Femur (tissue), 1 donor: ENCODE results near the gene GAK.

Experiments used
- DNase-seq: peaks from one replicate; pipeline ENCODE4 v3.0.0-alpha.2; 2017

GAK gene

DNA sequence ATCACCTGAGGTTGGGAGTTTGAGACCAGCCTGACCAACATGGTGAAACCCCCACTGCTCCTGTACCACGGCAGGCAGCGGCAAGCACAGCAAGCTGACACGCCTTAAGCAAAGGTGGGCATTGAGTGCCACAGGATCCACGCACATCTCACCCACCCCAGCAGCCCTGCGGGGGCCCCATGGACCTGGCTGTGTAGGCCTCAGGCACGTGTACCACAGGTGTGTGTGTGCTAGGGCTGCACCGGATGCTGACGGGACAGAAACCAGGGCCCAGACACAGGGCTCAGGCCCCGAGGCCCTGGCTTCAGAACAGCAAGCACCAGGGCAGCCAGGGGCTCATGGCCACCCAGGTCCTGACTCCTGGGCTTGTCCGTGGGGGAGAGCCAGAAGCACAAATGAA is 46.8 kb downstream of the GAK start:
- no peak for DNase-seq

DNA sequence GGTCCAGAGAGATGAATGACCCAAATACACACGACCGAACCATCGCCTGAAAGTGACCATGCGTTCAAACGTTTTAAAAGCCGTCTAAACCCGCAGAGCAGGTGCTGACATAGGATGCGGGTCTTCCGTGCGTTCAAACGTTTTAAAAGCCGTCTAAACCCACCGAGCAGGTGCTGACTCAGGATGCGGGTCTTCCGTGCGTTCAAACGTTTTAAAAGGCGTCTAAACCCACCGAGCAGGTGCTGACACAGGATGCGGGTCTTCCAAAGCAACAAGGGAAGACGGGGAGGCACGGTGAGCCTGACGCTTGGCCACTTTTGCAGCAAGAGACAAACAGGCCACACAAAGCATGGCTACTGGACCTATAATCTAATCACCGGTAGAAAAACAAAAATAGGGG is 47.2 kb downstream of the GAK start:
- DNase-seq: no peak

DNA sequence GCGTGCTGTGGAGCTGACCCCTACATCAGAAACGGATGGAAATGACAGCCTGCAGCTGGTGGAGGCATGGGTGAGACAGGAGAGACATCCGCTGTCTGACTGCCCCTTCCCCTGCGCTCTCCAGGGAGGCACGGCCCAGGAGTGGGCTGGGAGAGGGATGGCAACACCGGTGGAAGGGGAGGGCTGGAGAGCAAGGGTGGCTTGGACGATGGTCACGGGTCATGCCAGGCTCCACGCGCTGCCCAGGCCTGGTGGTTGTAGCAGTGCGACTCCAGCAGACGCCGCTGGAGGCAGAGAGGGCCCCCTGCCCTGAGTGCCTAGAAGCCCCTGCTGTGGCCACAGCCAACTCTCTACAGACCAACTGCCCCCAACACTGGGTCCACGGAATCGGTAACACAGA is 47.9 kb downstream of the GAK start:
- DNase-seq: no peak

DNA sequence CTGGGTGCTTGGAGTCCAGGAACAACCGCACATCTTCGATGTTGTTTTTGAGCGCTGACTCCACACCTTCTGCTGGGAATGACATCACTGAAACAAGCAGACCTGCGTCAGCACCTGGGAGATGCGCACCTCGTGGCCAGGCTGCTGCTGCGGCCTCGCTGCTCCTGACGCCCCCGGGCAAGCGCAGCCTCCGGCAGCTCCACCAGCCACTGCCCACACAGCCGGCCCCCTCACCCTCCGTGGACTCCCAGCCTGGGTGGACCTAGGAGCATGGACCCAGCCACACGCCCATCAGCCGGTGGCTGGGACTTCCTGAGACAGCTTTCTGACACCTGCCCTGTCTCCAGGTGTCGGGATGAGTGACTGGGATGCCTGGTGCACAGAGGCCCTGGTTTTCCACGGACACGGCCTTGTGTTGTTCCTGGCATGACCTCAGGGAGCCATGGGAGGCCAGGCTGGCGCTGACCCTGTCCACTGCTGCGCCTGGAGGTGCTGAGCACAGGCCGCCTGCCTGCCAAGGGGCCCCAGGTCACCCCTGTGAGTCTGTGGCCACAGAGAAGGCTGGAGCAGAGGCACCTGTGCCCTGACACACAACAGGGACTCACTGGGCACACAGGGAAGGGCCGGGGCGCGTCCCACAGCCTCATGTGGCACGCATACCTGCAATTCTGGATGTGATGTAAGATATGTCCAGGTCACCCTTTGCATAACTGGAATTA is 48.6 kb downstream of the GAK start:
- no peak for DNase-seq

DNA sequence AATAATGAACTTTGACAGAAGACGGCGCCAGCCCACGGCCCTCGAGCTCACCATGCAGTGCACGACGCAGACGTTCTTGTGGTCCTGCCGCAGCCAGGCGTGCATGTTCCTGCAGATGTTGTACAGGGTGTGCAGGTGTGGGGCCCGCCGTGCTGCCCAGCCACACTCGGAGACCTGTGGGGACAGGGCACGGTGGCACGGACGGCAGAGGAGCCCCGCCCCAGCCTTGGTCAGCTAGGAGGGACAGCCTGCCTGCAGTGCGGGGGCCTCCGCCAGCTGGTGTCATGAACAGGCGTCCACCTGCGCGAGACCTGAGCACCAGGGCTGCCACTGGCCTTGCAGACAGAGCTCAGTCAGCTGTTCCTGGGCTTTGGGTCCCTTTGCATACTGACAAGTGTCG is 49.5 kb downstream of the GAK start:
- DNase-seq: no peak

DNA sequence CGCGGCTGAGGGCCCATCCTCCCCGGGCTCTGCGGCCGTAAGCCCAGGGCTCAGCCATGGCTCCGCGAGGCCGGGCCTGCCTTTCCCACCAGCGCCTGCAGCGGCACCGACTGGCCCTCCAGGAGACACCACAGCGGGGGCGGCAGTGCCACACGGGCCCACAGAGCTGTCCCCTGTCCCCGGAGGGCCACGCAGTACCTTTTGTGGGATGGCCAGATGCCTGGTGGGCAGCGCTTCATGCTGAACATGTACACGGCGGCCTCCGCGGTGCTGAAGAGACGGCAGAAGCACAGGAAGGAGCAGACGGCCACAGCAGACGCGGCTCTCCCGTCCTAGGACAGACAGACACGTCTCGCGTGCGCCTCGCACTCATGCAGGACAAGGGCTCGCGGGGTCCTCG is 50.4 kb downstream of the GAK start:
- DNase-seq: no peak

DNA sequence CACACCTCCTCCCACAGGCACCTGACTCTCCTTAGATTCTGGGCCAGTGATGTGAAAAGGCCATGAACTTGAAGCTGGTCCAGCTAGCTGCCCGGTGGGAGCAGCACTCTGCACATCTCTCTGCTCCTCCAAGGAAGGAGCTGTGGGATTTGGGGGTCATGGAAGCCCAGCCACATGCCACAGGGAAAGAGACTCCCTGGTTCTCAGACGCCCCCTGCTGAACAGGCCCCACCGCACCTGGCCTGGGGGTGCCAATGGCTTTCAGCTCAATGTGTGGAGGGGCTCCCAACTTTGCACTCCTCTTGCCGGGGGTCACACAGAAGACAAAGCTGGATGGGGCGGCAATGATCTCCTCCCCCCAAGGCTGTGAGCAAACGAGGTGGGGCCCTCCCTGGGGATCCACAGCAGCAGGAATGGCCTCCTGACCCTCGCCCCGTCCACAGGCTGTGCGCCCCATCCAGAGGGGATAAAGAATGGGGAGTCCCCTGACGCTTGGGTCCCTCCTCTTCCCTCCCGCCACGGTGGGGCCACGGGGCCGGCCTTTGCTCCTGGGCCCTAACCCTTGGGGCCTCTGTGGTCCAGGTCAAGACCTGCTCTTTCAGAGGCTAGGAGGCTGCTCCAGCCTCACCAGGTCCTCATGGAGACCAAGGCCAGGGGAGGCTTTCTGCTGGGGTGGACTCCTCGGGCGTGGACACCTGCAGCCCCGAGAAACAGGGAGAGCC is 51.3 kb downstream of the GAK start:
- no peak for DNase-seq

DNA sequence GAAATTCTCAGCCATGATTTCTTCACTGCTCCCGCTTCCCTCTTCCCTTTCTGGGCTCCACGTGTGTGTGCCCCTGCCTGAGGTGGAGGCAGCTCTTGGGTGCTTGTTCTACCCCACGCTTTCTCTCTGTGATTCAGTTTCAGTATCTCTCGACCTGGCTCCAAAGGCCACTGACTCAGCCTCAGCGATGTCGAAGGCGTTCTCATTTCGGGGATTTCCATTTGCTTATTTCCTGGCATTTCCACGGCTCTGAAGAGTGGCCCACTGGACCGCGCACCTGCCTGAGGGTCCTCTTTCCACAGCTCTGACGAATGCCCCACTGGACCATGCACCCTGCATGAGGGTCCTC is 52.4 kb downstream of the GAK start:
- no peak for DNase-seq

DNA sequence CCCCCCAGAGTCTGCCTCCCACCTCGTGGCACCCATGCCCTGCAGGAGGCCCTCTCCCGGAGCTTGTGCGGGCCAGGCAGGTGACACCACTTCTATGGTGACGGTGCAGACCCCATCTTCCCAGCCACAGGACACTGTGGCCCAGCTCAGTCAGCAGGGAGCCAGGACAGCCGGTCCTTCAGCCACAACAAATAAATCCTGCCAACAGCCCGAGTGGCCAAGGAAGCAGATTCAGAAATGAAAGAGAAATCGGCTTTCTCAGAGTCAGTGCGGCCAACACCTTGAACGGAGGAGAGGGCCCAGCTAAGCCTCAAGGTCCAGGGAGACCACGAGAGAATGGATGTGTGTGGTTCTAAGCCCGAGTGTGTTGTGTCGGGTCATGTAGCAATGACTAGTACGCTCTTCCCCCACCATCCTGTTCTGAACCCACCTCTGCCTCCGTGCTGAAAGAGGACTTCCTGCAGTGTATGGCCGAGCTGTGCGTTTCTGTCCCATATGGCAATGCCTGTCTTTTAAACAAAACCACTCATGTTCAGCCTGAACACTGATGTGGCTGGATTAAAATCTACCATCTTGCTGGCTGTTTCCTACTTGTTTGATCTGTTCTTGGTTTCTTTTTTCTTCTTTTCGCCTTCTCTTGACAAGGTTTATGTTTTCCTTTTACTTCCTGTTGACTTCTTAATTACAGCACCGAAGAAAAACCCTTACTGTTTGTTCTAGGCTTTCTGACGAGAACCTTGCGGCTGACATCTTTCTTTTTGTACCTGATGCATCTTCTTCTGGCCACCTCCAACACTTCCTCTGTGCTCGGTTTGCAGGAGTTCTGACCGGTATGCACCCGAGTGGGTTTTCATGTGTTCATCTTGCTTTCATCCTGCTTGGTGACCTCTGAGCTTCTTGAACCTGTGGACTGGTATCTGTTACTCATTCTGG is 53.1 kb downstream of the GAK start:
- DNase-seq: no peak

DNA sequence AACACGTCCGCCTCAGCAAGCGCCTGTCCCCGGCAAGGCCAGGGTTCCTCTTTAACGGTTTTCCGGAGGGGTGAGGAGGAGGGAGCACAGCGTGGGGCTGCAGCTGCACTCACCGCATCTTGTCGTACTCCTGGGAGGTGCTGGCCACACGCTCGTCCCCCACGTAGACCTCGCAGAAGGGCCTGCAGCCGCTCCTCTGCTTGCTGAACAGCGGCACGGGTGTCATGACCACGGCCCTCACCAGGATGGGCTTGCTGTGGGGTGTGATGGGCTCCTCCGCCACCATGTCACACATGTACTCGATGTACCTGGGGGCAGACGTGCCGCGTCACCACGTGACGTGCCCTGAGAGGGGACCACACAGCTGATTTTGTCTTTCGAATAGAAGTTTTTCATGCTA is 54.6 kb downstream of the GAK start:
- no peak for DNase-seq

DNA sequence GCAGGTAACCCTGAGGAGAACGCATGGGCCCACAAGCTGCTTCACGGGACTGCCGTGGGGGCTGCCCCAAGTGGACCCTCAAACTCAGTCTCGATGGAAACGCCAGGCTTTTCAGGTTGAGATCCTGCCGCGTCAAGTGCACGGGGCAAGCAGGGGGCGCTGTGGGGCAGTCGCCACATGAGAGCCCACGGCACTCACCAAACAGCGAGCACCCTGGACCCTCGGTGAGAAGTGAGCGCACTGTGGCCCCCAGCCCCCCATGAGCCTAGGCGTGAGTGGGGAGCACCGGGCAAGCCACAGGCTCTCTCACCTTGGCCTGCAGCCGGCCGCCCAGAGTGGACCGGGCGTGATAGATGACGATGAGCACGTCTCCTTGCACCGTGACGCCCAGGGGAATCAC is 55.3 kb downstream of the GAK start:
- DNase-seq: no peak

DNA sequence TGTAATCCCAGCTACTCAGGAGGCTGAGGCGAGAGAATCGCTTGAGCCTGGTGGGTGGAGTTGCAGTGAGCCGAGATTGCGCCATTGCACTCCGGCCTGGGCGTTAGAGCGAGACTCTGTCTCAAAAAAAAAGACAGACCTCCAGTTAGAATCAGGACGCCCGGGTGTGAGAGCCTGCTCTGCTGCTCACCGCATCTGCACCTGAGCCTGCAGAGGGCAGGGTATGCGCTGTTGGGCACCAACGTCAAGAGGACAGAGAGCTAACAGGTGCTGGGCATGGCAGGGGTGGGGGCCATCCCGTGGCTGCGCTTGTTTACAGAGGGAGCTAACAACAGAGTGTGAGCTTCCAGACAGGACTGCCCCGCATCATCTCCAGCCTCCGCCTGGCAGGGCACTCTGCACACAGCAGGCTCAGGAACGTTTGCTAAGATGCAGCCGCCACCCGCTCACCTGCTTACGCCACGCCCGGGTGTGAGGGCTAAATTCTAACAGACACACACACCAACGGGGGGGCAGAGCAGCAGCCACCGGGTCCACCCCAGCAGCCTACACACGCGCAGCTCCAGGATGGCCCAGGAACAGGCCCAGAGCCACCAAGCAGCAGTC is 56.2 kb downstream of the GAK start:
- no peak for DNase-seq

DNA sequence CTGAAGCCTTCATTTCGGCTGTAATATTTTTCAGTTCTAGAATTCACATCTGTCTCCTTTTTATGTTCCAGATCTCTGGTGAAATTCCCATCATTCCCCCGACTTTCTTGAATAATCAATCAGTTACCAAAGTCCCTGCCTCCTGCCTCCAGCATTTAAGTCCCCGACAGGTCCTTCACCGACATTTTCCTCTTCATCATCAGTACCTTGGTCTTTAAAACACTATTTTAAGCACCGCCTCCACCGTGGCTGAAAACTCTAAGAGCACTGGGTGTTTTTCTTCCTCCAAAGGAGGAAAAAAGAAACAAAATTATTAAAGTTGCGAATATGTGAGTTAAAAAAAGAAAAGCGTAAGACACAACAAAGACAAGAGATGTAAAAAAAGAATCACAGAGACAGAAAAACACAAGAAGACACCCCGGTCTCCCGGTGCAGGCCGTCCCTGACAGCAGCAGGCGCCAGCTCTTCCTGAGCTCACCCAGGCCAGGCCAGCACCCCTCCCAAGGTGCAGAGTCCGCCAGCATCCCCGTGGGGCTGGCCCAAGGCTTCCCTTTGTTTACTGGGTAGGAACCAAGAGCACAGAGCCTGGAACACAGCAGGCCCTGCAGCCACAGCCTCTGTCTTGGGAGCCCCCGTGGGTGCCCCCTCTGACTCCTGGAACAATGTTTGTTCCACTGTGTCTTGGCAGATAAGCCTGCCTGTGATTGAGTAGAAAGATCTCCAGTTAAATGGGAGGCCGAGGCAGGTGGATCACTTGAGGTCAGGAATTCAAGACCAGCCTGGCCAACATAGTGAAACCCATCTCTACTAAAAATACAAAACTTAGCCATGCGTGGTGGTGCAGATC is 56.9 kb downstream of the GAK start:
- DNase-seq: no peak

DNA sequence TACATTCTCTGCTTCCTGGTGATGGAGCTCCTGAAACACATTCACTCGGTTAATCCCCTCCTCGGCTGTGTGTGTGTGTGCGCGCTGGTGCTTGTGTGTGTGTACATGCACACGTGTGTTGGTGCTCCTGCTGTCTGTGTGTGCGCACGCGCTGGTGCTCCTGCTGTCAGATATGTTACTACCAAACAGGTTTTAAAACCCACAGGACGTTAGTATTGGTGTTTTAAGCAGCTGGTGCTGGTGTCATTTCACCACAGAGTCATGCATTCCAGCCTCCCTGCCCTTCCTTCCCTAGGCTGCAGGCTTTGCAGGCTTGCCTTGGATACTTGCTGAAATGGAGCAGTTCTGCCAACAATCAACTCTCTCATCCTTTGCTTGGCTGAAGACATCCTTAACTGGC is 58.1 kb downstream of the GAK start:
- DNase-seq: no peak

DNA sequence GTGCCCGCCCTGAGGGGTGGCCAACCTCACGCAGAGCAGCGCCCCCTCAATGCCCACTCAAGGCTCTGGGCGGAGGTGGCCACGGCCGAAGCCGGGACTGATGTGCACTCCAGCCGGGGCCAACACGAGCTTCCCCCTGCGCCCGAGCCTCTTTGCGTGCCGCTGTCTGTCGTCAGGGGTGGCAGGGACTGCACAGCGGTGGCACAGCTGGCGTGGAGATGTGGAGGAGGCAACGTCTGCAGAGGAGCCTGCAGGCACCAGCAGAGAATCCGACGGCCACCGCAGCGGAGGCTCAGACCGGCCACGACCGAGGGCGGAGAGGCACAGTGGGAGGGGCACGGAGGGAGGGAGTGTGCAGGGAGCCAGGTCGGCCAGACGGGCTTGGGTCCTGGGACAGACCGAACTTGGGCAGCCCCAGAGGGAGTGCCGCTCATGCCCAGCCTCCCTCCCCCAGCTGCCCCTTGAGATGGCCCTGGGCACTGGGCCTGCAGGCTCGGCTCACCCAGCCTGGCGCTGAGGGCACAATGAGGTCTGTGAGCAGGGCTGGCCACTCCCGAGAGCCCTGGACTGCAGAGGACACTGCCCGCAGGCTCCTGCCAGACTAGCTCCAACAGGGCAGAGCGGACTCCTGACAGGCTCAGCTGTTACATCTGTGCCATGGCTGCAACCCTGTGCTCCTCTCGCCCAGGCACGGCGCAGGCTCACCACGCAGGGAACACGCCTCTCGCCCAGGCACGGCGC is 59.7 kb downstream of the GAK start:
- DNase-seq: no peak

DNA sequence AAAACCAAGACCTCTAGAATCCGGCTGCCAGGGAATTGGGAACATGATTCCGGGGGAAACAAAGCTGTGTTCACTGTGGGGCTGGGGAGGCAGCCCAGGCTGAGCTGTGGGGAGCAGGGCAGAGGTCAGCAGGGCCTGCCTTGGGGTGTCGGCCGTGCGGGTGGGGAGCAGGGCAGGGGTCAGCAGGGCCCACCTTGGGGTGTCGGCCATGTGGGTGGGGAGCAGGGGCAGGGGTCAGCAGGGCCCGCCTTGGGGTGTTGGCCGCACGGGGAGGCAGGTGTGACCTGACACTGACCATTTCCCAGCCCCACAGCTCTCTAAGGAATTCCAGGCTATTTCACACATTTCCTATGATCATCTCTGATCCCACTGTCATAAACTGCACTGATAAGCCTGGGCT is 60.6 kb downstream of the GAK start:
- no peak for DNase-seq

DNA sequence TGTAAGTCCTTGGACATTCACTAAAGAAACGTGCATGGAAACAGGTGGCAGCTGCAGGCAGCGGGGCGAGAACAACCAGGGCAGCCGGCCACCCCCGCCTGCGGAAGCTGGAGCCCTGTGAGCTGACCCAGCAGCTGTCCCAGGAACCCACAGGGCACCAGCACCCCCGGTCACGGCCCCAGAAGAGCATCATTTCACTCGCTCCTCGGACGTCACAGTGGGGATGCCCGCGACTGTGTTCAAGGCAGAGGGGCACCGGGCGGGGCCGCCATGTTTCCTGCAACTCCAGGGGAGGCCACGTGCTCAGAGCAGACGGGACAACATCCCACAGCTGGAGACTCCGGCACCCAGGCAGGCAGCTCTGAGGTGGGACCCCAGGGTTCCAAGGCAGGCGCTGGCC is 61.2 kb downstream of the GAK start:
- DNase-seq: no peak

DNA sequence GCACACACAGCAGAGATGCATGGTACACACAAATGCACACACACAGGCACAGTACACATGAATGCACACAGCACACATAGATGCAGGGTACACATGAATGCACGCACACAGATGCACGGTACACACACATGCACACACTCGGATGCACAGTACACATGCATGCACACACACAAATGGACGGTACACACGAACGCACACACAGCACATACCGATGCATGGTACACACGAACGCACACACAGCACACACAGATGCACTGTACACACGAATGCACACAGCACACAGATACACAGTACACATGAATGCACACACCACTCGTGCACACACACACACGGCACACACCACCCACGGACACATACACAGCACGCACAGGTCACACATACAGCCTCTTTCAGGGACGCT is 62.3 kb downstream of the GAK start:
- DNase-seq: no peak

DNA sequence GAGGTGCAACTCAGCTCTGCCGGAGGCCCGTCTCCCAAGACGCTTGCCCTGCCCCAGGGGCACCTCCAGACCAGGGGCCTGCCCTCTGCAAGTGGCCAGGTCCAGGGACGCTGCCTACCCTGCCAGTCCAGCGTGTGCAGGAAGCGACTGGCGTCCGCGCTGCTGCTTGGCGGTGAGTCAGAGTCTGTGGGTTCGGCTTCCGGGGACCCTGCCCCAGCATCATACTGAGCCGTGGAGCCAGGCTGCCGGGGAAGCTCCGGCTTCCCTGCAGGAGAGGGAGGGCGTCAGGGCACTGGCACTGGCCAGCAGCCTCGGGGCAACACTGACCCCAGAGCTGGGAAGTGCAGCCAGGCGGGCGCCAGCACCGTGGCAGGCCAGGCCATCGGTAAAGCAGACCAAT is 63.7 kb downstream of the GAK start:
- no peak for DNase-seq

DNA sequence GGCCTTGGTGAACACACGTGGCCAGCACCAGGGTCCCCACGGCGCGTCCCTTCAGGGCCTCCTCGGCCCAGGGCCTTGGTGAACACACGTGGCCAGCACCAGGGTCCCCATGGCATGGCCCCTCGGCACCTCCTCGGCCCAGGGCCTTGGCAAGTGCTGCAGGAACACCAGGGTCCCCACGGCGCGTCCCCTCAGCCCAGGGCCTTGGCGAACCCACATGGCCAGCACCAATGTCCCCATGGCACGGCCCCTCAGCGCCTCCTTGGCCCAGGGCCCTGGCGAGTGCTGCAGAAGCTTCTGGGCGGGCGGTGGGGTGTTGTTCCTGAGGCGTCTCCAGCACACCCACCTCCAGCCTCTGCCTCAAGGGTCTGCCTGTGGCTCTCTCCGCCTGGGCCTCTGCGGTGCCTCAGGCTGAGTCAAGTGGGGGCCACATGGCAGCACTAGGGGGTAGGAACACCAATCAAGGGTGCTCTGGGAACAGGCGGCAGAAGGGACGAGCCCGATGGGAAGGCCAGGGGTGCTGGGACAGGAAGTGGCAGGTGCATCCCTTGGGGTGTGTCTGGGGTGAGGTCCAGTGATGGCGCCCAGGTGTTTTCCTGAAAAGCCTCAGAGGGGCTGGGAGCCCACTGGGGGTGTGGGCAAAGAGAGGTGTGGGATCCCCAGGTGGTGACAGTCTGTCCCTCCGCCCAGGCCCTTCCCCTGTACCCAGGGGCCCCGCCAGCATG is 64.4 kb downstream of the GAK start:
- DNase-seq: no peak

DNA sequence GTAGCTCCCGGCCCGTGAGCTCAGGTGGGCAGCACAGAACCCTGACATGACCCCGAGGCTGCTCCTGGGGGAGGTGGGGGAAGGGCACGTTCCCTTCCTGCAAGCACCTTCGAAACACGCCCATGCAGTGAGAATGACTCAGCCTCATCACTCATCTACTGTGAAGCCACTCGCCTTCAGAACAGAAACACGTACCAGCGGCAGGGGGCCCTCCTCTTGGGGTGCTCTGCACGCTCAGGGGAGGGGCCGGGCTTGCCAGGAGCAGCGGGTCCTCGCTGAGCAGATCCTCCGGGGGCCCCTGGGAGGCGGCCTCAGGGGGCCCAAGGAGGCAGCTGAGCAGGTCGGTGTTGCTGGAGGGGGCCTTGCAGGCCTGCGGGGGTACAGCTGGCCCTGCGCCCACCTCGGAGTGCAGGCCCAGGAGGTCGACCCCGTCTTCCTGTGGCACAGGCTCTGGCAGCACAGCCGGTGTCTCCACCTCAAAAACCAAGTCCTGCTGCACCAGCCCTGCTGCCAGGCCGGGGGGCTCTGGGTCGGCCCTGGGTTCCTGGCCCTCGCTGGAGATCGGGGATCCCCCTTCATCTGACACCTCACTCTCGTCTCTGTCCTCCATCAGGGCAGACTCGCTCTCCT is 65.2 kb downstream of the GAK start:
- no peak for DNase-seq
